CD4-positive, alpha-beta T cell treated with Interleukin-15 for 1 hour (primary cell): Measurements from ENCODE around the gene GHITM.
A peak's percentile ranks its signal among the peaks of the same experiment; 100 is the strongest.
"Not testable (repeated sequence)": the region's sequence is repeated elsewhere in the genome, so short reads cannot be mapped to it uniquely, and the experiment has no call there.

Source experiments
- DNase-seq: peaks from one replicate; pipeline ENCODE4 v3.0.0-alpha.2; 2020

GHITM gene

DNA sequence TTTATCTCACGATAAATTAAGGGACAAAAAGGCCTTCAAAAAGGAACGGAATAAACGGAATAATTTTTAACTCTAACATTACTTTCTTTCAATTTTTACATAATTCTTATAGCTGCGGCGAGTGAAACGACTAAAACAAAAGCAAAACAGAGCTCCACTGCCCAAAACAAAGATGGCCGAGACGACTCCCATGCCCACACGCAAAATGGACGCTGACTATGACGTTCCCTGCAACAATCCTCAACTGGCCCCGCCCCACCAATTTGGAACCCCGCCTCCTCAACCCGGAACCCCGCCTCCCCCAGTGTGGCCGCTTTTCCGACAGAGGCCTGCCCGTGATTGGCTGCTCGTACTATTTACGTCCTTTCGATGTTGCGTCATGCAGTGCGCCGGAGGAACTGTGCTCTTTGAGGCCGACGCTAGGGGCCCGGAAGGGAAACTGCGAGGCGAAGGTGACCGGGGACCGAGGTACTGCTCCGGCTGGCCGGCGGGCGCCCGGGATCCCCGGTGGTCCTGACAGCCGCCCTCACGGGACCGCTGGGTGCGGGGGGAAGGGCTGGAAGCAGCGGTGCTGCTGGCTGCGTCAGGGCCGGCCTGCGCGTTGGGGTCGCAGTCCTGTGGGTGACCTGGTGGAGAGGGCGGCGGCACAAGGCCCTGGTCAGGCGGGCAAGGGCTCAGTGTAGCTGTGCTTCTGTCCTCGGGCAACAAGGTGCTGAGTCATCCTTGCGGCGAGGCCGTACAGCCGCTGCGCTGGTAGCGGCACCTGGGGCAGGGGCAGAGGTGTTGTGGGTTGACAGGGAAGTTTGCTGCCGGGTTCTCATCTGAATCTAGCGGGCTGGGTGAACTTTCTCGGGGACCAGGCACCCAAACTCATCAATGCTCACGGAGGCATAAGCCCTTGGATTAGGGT is at the start of gene GHITM:
TSS of gene GHITM (plus strand) at position 384 of the 910 bp plus-strand sequence. CDS start 1,992 bp downstream, outside the sequence.
- peak; percentile 99 for DNase-seq

- DNase-seq = no peak
Measured at GRCh38 chr10:84095811-84096497, 43.4 kb upstream of the GHITM start.

DNA sequence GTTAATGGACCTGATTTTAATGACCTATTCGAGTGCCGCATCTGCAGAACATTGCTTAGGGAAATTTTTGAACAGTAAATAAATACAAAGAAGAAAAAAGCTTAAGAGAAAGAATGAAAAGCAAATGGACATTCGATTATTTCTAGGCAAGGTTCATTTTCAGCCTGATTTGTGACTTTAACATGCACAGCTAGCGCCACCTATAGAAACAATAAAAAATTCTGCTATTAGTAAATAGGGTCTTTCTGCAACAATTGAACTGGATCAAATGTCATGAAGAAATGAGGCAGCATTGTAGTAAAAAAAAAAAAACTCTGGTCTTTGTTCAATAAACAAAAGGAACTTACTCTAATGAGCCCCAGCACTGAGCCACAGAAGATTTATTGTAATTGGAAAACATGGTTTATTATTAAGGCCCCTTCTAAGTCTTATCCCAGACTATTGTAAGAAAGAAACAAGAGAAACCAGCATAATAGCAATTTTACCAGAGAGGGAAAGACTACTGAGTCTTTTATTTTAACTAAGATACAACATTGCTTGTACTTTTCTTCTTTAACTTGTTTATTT is 41.4 kb upstream of the GHITM start:
- DNase-seq = no peak

GRCh38 chr10:84098667-84099066 is 40.6 kb upstream of the GHITM start:
- DNase-seq = no peak

DNA sequence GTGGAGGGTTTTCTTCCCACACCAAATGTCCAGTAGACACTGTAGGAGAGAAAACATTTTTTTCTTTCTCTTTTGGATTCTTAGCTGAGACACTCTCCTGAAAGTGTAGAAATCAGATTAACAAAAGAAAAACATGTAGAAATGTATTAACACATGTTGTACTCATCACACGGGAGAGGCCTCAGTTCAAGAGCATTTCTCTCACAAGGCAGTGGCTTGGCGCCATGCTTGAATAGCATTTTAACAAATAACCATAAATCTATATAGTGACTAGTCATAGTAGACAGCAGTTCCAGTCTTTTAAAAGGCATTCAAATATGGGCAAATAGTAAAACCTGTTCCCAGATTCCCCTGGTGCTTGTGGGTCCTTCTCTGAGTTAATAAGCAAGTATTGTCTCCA is 38.3 kb upstream of the GHITM start:
- no peak for DNase-seq

- DNase-seq = no peak
Measured at GRCh38 chr10:84108797-84109196, 30.5 kb upstream of the GHITM start.

DNA sequence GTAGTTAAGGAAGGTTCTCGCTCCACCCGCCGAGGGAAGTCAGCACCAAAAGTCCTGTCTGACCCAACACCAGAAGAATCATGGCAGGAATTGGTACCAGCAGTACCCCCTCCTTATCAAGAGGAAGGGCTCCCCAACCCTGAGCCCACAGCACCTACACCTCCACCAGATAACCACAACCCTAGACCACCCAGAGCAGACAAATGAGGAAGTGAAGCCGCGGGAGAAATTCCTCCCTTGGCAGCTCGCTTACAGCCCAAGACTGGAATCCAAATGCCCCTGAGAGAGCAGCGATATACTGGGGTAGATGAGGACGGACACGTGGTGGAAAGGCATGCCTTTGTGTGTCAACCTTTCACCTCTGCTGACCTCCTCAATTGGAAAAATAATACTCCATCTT is 29.5 kb upstream of the GHITM start:
- DNase-seq = not testable (repeated sequence)

GRCh38 chr10:84113468-84113867 is 25.8 kb upstream of the GHITM start:
- DNase-seq = not testable (repeated sequence)

DNA sequence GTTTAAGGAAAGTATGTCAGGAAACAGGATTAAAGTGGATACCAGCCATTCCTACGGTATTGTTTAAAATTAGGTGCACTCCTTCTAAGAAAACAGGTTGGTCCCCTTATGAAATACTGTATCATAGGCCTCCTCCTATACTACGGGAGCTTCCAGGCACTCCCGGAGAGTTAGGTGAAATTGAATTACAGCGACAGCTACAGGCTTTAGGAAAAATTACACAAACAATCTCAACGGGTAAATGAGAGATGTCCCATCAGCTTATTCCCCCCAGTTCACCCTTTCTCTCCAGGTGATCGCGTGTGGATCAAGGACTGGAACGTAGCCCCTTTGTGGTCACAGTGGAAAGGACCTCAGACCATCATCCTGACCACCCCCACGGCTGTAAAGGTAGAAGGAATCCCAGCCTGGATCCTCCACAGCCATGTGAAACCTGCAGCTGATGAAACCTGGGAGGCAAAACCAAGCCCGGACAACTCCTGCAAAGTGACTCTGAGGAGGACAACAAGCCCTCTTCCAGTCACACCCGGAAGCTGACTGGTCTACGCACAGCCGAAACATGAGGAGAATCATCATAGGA is 25.1 kb upstream of the GHITM start:
- DNase-seq = no peak

DNA sequence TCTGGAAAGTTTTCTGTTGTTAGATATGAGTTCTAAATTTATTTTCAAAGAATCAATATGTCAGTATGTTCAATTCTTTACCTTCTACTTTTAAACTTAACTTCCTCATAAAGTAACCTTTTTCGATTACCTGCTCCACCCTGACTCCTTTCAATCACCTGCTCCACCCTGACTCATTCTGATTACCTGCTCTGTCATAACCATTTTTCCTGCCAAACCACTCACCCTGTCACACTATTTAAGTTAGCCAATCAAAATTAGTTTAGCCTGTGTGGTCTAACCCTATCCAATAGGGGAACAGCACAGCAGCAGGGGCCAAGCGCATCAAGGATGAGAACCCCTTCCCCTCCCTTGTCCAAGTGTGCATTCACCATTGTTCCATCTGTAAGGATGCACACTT is 22.1 kb upstream of the GHITM start:
- not testable (repeated sequence) for DNase-seq

- no peak for DNase-seq
Measured at GRCh38 chr10:84117686-84118394, 21.5 kb upstream of the GHITM start.

DNA sequence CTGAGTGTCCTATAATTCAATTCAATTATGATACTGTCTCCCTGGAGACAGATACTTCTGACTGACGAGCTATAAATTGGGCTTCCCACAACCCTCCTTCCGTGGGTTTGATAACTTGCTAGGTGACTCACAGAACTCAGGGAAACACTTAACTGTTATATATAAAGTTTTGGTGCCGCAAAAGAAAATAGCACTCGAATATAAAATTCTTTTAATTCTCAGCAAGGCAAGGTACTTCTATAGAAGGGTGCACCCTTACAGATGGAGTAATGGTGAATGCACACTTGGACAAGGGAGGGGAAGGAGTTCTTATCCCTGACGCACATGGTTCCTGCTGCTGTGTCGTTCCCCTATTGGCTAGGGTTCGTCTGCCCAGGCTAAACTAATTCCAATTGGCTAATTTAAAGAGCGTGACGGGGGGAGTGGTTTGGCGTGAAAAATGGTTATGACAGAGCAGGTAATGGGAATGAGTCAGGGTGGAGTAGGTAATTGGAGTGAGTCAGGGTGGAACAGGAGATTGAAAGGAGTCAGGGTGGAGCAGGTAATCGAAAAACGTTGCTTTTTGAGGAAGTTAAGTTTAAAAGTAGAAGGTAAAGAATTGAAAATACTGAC is 20.8 kb upstream of the GHITM start:
- DNase-seq = no peak

- no peak for DNase-seq
Measured at GRCh38 chr10:84123362-84123761, 15.9 kb upstream of the GHITM start.

DNA sequence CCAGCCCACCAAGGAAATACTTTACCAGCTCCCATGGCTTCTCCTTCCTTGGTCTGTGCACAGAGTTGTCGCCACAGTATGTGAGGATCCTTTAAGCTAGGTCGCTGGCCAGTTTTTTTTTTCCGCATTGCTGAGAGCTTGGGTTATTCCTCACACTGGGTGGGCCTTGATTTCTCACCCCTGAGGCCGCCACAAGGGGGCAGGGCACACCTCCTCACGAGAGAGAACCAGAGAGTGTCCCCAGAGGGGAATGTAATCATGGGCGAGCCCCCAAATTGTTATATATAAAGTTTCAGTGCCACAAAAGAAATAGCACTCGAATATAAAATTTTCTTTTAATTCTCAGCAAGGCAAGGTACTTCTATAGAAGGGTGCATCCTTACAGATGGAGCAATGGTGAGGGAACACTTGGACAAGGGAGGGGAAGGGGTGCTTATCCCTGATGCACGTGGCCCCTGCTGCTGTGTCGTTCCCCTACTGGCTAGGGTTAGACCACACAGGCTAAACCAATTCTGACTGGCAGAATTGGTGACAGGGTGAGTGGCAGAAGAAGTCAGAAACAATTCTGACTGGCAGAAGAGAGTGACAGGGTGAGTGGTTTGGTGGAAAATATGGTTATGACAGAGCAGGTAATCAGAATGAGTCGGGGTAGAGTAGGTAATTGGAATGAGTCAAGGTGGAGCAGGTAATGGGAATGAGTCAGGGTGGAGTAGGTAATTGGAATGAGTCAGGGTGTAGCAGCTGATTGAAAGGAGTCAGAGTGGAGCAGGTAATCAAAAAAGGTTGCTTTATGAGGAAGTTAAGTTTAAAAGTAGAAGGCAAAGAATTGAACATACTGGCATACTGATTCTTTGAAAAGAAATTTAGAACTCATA is 13.2 kb upstream of the GHITM start:
- not testable (repeated sequence) for DNase-seq

- no peak for DNase-seq
Measured at GRCh38 chr10:84126785-84127167, 12.5 kb upstream of the GHITM start.

DNA sequence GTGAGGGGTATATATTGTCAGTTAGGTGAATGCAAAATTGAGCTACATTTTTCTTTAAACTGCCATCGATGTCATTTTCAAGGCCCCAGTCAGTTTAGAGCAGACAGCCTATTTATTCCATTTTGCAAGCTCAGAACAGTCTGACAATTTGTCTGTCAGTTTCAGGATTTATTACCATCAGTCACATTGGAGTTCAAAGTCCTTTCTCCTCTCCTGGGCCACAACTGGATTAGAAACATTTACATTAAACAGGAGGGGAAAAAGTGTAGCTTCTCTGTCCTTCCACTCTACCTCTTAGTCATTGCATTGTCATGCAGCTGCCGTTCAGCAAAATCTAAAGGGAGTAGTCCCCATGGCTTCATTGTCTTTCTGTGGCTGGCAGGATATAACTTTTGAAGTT is 3.5 kb upstream of the GHITM start:
- DNase-seq = no peak

GRCh38 chr10:84137811-84138210 is 1.5 kb upstream of the GHITM start:
- no peak for DNase-seq

GRCh38 chr10:84138478-84139125 is 707 bp upstream of the GHITM start:
- DNase-seq = peak; percentile 22

DNA sequence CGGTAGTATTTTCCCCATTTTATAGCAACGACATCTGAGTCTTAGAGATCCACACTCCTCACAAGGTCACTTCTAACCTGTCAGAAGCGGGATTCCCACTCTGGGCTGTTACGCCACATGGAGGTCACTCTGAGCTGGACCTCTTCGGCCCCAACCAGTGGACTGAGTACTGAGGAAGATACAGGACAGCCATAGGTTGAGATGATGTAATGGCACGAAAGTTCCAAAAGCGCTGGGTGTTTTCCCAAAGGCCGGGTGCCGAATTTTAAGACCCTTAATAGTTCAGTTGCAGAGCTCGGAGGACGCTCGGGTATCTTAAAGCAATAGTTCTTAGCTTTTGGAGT is 699 bp downstream of the GHITM start:
- DNase-seq = no peak

DNA sequence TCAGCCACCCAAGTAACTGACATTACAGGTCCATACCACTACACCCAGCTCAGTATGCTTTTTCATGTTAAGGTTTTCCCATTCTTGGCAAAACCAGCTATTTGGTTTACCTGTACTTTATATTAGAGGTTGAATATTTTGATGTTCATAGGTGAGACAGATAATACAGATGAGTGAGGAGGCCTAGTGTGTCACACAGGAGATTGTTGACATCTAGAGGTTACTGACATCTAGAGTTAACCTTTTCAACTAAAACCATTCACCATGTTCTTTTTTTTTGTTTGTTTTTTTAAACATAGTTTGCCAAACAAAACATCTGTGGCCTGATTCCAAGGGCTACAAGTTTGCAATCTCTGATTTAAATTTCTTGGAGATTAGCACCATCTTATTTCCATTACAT is 8.0 kb downstream of the GHITM start:
- DNase-seq = no peak
